Measurements from ENCODE around the gene MIPOL1. TPM values are rescaled to one million over a fixed set of nuclear protein-coding genes. Genes with fewer than 3 reads are reported as not detected.
"Not testable (repeated sequence)": the region's sequence is repeated elsewhere in the genome, so short reads cannot be mapped to it uniquely, and the experiment has no call there.

MIPOL1 gene
- total and polyA plus RNA-seq, 2 of the 13 experiments (the other 11 are each of a cell fraction or from before 2014, with no cell fraction given), result 8.6 to 34.2 TPM

- not testable (repeated sequence) for TF ChIP-seq ZBTB40 (IDR thresholded peaks at IDR 0.05)
- 0 out of 2 replicates have a peak, but pooled peaks have one; percentile 26 for TF ChIP-seq ZBTB40 (CRISPR knock-in tag; IDR thresholded peaks at IDR 0.05)
- TF ChIP-seq HMGXB4 (CRISPR knock-in tag; IDR thresholded peaks at IDR 0.05; ENCODE audit: borderline replicate concordance in 1 of 2, low read depth in 1 of 2), result peak in 1 of 2 experiments; percentile 53; a peak in 1 of 4 replicates
- TF ChIP-seq SP5 (CRISPR knock-in tag; IDR thresholded peaks at IDR 0.05; ENCODE audit: borderline replicate concordance, low read depth), result peak; percentile 74; the same call in 1 of the 2 replicates
- TF ChIP-seq ZNF430 (CRISPR knock-in tag; IDR thresholded peaks at IDR 0.05), result peak; percentile 69; the same call in 1 of the 2 replicates
Observed at GRCh38 chr14:37187840-37188577, 9.7 kb upstream of the MIPOL1 start (continued).

- H3K4me2 ChIP-seq (ENCODE audit: low read depth, low read length); H3K9me3 ChIP-seq (ENCODE audit: low read length); in situ Hi-C loops (cut with HindIII; ENCODE audit: extremely low pct_ligation_motif_present, low pct_unique_long_range_greater_than_20kb); BruUV-seq (replicated peaks); FAIRE-seq; ATAC-seq; H3K4me3 ChIP-seq (replicated peaks in 1 of 3; ENCODE audit: insufficient read depth in 1 of 3, low read depth in 2 of 3, low read length in 3 of 3); H3K36me3 ChIP-seq (replicated peaks in 1 of 2; ENCODE audit: control insufficient read depth in 1 of 2, insufficient read depth in 2 of 2, low read length in 2 of 2); DNase-seq (ENCODE audit: low spot score); H2AFZ ChIP-seq (ENCODE audit: low read length); H3K27me3 ChIP-seq (ENCODE audit: control insufficient read depth in 1 of 2, insufficient read depth in 2 of 2, low read length in 2 of 2); H3K9ac ChIP-seq (ENCODE audit: insufficient read depth, low read depth, low read length); intact Hi-C loops (cut with micrococcal nuclease; ENCODE audit: unreplicated experiment); H4K20me1 ChIP-seq (ENCODE audit: insufficient read depth, low read length); H3K79me2 ChIP-seq (ENCODE audit: insufficient read depth, low read length); H3K27ac ChIP-seq (ENCODE audit: extremely low read length, insufficient read depth, low read length); CTCF ChIA-PET (ENCODE audit: low intra/inter-chr PET ratio, low total read pairs): not testable (repeated sequence)
- 49% methylated on average over 2 of the region's 2 CpGs for WGBS (ENCODE audit: low lambda C conversion rate)
- peaks cover 19% of the 10 kb centered on the region for H3K4me1 ChIP-seq (ENCODE audit: insufficient read depth, low read length)
- POLR2A ChIA-PET, result interaction anchor here (2.6 kb wide), 1 partner anchor 7 kb away, joined by 24 read pairs; the partner anchor contains the start of gene MIPOL1
Observed at GRCh38 chr14:37189733-37190132, 8.0 kb upstream of the MIPOL1 start.
